ENCODE results near the gene GIN1. TPM values are rescaled to one million over a fixed set of nuclear protein-coding genes. Genes with fewer than 3 reads are reported as not detected.
"Not testable (repeated sequence)": the region's sequence is repeated elsewhere in the genome, so short reads cannot be mapped to it uniquely, and the experiment has no call there.

Gene GIN1
- total and polyA plus RNA-seq, 7 donors, result 7.8 to 12.5 (median 11.6) TPM

- no peak for ATAC-seq
- H3K27ac ChIP-seq, result no peak overlapping the region
- 73 to 94% (median 81%) methylated on average over 4 of the region's 4 CpGs for WGBS, 3 donors
- H3K4me3 ChIP-seq, result no peak overlapping the region
- no peak for TF ChIP-seq CTCF (IDR thresholded peaks at IDR 0.05)
- peaks cover 0 to 8% of the 10 kb centered on the region in 2 donors for H3K36me3 ChIP-seq (ENCODE audit: insufficient read depth in 1 of 2, low read depth in 1 of 2)
- DNase-seq, result no peak
- H3K4me1 ChIP-seq, result no peaks in the 10 kb centered on the region
- intact Hi-C loops (cut with DNase I), result no loop called here
- peaks cover 85% of the 10 kb centered on the region for H3K9me3 ChIP-seq
- no peaks in the 10 kb centered on the region for H3K27me3 ChIP-seq (ENCODE audit: insufficient read depth in 3 of 3, low read length in 2 of 3)
Measured at GRCh38 chr5:103079796-103080195, 40.1 kb downstream of the GIN1 start.

GRCh38 chr5:103075442-103075841 is 44.5 kb downstream of the GIN1 start:
- 87 to 93% (median 87%) methylated on average over 4 of the region's 4 CpGs for WGBS, 3 donors
- ATAC-seq, result no peak
- Histone ChIP-seq H3K27me3 (ENCODE audit: insufficient read depth in 3 of 3, low read length in 2 of 3) (no peaks in the 10 kb centered on the region), H3K36me3 (ENCODE audit: insufficient read depth in 1 of 2, low read depth in 1 of 2) (no peaks in the 10 kb centered on the region), H3K4me3 (no peak overlapping the region), H3K27ac (no peak overlapping the region), H3K9me3 (peaks cover 52% of the 10 kb centered on the region), H3K4me1 (no peaks in the 10 kb centered on the region)
- DNase-seq, result no peak
- intact Hi-C loops (cut with DNase I), result no loop called here
- no peak for TF ChIP-seq CTCF (IDR thresholded peaks at IDR 0.05)

GRCh38 chr5:103073500-103073899 is 46.4 kb downstream of the GIN1 start:
- WGBS, 3 donors, result 55 to 81% (median 72%) methylated on average over 4 of the region's 4 CpGs
- intact Hi-C loops (cut with DNase I); H3K36me3 ChIP-seq (ENCODE audit: insufficient read depth in 1 of 2, low read depth in 1 of 2); ATAC-seq; H3K27ac ChIP-seq; DNase-seq; H3K27me3 ChIP-seq (ENCODE audit: insufficient read depth in 3 of 3, low read length in 2 of 3); H3K4me3 ChIP-seq; H3K4me1 ChIP-seq: not testable (repeated sequence)
- peaks cover 36% of the 10 kb centered on the region for H3K9me3 ChIP-seq

- ATAC-seq, result no peak
Measured at GRCh38 chr5:103066326-103066725, 53.6 kb downstream of the GIN1 start.

GRCh38 chr5:103060424-103060954 is 59.4 kb downstream of the GIN1 start:
- intact Hi-C loops (cut with DNase I), result no loop called here
- TF ChIP-seq CTCF (IDR thresholded peaks at IDR 0.05), result no peak
- H3K4me3 ChIP-seq, result no peak overlapping the region
- H3K9me3 ChIP-seq, result no peaks in the 10 kb centered on the region
- no peaks in the 10 kb centered on the region for H3K36me3 ChIP-seq (ENCODE audit: insufficient read depth in 1 of 2, low read depth in 1 of 2)
- H3K27ac ChIP-seq, result no peak overlapping the region
- WGBS, 3 donors, result 31 to 41% (median 31%) methylated on average over 3 of the region's 3 CpGs
- no peaks in the 10 kb centered on the region for H3K27me3 ChIP-seq (ENCODE audit: insufficient read depth in 3 of 3, low read length in 2 of 3)
- ATAC-seq, result no peak
- H3K4me1 ChIP-seq, result no peaks in the 10 kb centered on the region
- no peak for DNase-seq

More at GRCh38 chr5:103066326-103066725, 53.6 kb downstream of the GIN1 start:
- Histone ChIP-seq H3K27me3 (ENCODE audit: insufficient read depth in 3 of 3, low read length in 2 of 3) (no peaks in the 10 kb centered on the region), H3K36me3 (ENCODE audit: insufficient read depth in 1 of 2, low read depth in 1 of 2) (no peaks in the 10 kb centered on the region), H3K9me3 (no peaks in the 10 kb centered on the region), H3K27ac (no peak overlapping the region), H3K4me3 (no peak overlapping the region), H3K4me1 (no peaks in the 10 kb centered on the region)
- no peak for DNase-seq
- no peak for TF ChIP-seq CTCF (IDR thresholded peaks at IDR 0.05)
- intact Hi-C loops (cut with DNase I), result no loop called here
- 50 to 59% (median 54%) methylated on average over 1 of the region's 1 CpG for WGBS, 3 donors

All from psoas muscle (tissue), 8 donors.